Astrocyte (in vitro differentiated cells and primary cell): ENCODE results near the gene ZNF555. TPM values are rescaled to one million over a fixed set of nuclear protein-coding genes. Genes with fewer than 3 reads are reported as not detected.

ENCODE experiments used
- DNase-seq: peaks from one replicate; pipeline ENCODE4 v3.0.0-alpha.2; 2010; ENCODE audit warnings: low read depth
- FAIRE-seq: peaks from 2 replicates; lab custom pipeline; 2011; peaks lifted over from hg19 to GRCh38; lab: Jason Lieb, UNC
- H2AFZ ChIP-seq: 2 replicates; pipeline ENCODE4 v1.6.0; 2012; ENCODE audit warnings: low read depth, low read length, inconsistent platforms
- H3K27ac ChIP-seq: 2 replicates; pipeline ENCODE4 v1.5.1; 2011; ENCODE audit warnings: low read depth, low read length, inconsistent platforms
- H3K27me3 ChIP-seq: 2 replicates; pipeline ENCODE4 v1.6.0; 2011; ENCODE audit warnings: low read length, inconsistent platforms; ENCODE audit not compliant: insufficient read depth
- H3K36me3 ChIP-seq: 2 replicates; pipeline ENCODE4 v1.5.1; 2011; ENCODE audit warnings: low read length, inconsistent platforms; ENCODE audit not compliant: insufficient read depth
- H3K4me1 ChIP-seq: 2 replicates; pipeline ENCODE4 v1.5.1; 2011; ENCODE audit warnings: low read length, inconsistent platforms; ENCODE audit not compliant: insufficient read depth
- H3K4me2 ChIP-seq: 2 replicates; pipeline ENCODE4 v1.6.0; 2012; ENCODE audit warnings: low read length, inconsistent platforms
- H3K4me3 ChIP-seq: 2 replicates; pipeline ENCODE4 v1.5.1; 2011; ENCODE audit warnings: low read depth, mild to moderate bottlenecking, low read length, inconsistent platforms; ENCODE audit not compliant: insufficient read depth
- H3K79me2 ChIP-seq: 2 replicates; pipeline ENCODE4 v1.6.0; 2012; ENCODE audit warnings: mild to moderate bottlenecking, low read length, inconsistent platforms; ENCODE audit not compliant: insufficient read depth
- H3K9ac ChIP-seq: 2 replicates; pipeline ENCODE4 v1.6.0; 2012; ENCODE audit warnings: mild to moderate bottlenecking, low read length, inconsistent platforms
- H3K9me3 ChIP-seq: 2 replicates; pipeline ENCODE4 v1.5.1; 2012; ENCODE audit warnings: low read depth, mild to moderate bottlenecking, low read length, inconsistent platforms; ENCODE audit not compliant: insufficient read depth
- H4K20me1 ChIP-seq: 2 replicates; pipeline ENCODE4 v1.6.0; 2012; ENCODE audit warnings: low read length, inconsistent platforms; ENCODE audit not compliant: insufficient read depth
- H3K27ac Mint-ChIP-seq: one replicate; pipeline ENCODE4 v1.8.0; 2021; ENCODE audit warnings: mild to moderate bottlenecking, mixed read lengths; ENCODE audit not compliant: unreplicated experiment
- H3K27me3 Mint-ChIP-seq: one replicate; pipeline ENCODE4 v1.8.0; 2021; ENCODE audit warnings: low read depth, mixed read lengths; ENCODE audit not compliant: unreplicated experiment
- H3K36me3 Mint-ChIP-seq: one replicate; pipeline ENCODE4 v1.8.0; 2021; ENCODE audit warnings: low read depth, mixed read lengths; ENCODE audit not compliant: unreplicated experiment
- H3K4me1 Mint-ChIP-seq: one replicate; pipeline ENCODE4 v1.8.0; 2021; ENCODE audit warnings: low read depth, mixed read lengths; ENCODE audit not compliant: unreplicated experiment
- H3K4me3 Mint-ChIP-seq: one replicate; pipeline ENCODE4 v1.8.0; 2021; ENCODE audit warnings: mild to moderate bottlenecking, moderate library complexity, mixed read lengths; ENCODE audit not compliant: unreplicated experiment
- H3K9me3 Mint-ChIP-seq: one replicate; pipeline ENCODE4 v1.8.0; 2021; ENCODE audit warnings: mild to moderate bottlenecking, mixed read lengths; ENCODE audit not compliant: unreplicated experiment
- CTCF ChIP-seq: IDR thresholded peaks from 2 replicates; pipeline ENCODE4 v1.5.1; 2011; ENCODE audit warnings: low read depth, mild to moderate bottlenecking, inconsistent platforms, low read length, moderate library complexity; ENCODE audit not compliant: insufficient read depth
- EZH2 ChIP-seq: IDR thresholded peaks from 2 replicates; pipeline ENCODE4 v1.6.1; 2012; ENCODE audit warnings: mild to moderate bottlenecking, low read length, inconsistent platforms; ENCODE audit not compliant: insufficient read depth
- total RNA-seq: library from RNA; stranded (reverse); gene quantifications from 2 replicates; pipeline ENCODE4 v1.2.1, GENCODE V29; 2021

The ZNF555 gene
- total RNA-seq, 1 donor from 2014 or later, result 6.0 TPM

GRCh38 chr19:2877398-2878331 lies 36.4 kb downstream of the ZNF555 start:
- Histone ChIP-seq H2AFZ (no peak overlapping the region), H3K27ac (no peak overlapping the region), H3K4me1 (no peaks in the 10 kb centered on the region), H3K4me2 (no peak overlapping the region), H3K27me3 (no peaks in the 10 kb centered on the region), H3K36me3 (no peaks in the 10 kb centered on the region), H3K9ac (no peak overlapping the region), H3K79me2 (no peaks in the 10 kb centered on the region), H3K9me3 (peaks cover 13% of the 10 kb centered on the region), H3K4me3 (no peak overlapping the region), H4K20me1 (no peaks in the 10 kb centered on the region)
- DNase-seq (no peak), FAIRE-seq (no peak)
- peaks cover 1% of the 10 kb centered on the region for H3K36me3 Mint-ChIP-seq
- no peak overlapping the region for H3K4me3 Mint-ChIP-seq
- H3K27me3 Mint-ChIP-seq, result no peaks in the 10 kb centered on the region
- no peaks in the 10 kb centered on the region for H3K4me1 Mint-ChIP-seq
- H3K27ac Mint-ChIP-seq, result peak overlapping the region; percentile 12
- TF ChIP-seq CTCF (no peak), EZH2 (no peak)
- H3K9me3 Mint-ChIP-seq, result peaks cover 27% of the 10 kb centered on the region

- no peaks in the 10 kb centered on the region for H4K20me1 ChIP-seq
- no peaks in the 10 kb centered on the region for H3K4me1 ChIP-seq
- H3K27me3 ChIP-seq, result no peaks in the 10 kb centered on the region
- Mint-ChIP-seq H3K4me3 (no peak overlapping the region), H3K4me1 (no peaks in the 10 kb centered on the region), H3K27me3 (no peaks in the 10 kb centered on the region), H3K36me3 (peaks cover 2% of the 10 kb centered on the region), H3K27ac (no peak overlapping the region), H3K9me3 (peaks cover 4% of the 10 kb centered on the region)
- H3K9ac ChIP-seq, result no peak overlapping the region
- H3K4me2 ChIP-seq, result no peak overlapping the region
- H3K36me3 ChIP-seq, result no peaks in the 10 kb centered on the region
- no peaks in the 10 kb centered on the region for H3K79me2 ChIP-seq
- TF ChIP-seq CTCF, result no peak
- no peak for TF ChIP-seq EZH2
- H3K4me3 ChIP-seq, result no peak overlapping the region
- no peak overlapping the region for H2AFZ ChIP-seq
- no peaks in the 10 kb centered on the region for H3K9me3 ChIP-seq
- FAIRE-seq (no peak), DNase-seq (no peak)
- no peak overlapping the region for H3K27ac ChIP-seq
Observed at GRCh38 chr19:2883686-2884439, 42.6 kb downstream of the ZNF555 start.
